Adipose tissue (tissue), 3 donors: ENCODE results near the gene MAGI2. TPM values are rescaled to one million over a fixed set of nuclear protein-coding genes. Genes with fewer than 3 reads are reported as not detected.
"Not testable (repeated sequence)": the region's sequence is repeated elsewhere in the genome, so short reads cannot be mapped to it uniquely, and the experiment has no call there.

Source experiments
- H3K27ac ChIP-seq: one replicate; pipeline ENCODE4 v1.5.1; 2013; ENCODE audit warnings: low read depth, low read length
- WGBS, 3 donors: extraction: QIAGEN DNeasy Blood & Tissue Kit; methylation state at CpG; one replicate each; pipeline ENCODE4 v1.1.7; 2013; 5-methylcytosine and 5-hydroxymethylcytosine counted together
- polyA plus RNA-seq, 3 donors: library from polyadenylated mRNA; stranded (reverse); fragments of 200-250 nt; gene quantifications; one replicate each; pipeline ENCODE4 v1.2.3, GENCODE V29; 2013
- donor health status: healthy with polysubstance abuse.
- donor health status: Bipolar disorder and iron deficiency.
- donor health status: healthy.

Gene MAGI2
- polyA plus RNA-seq, 3 donors, result 0.81 to 3.2 (median 2.2) TPM

DNA sequence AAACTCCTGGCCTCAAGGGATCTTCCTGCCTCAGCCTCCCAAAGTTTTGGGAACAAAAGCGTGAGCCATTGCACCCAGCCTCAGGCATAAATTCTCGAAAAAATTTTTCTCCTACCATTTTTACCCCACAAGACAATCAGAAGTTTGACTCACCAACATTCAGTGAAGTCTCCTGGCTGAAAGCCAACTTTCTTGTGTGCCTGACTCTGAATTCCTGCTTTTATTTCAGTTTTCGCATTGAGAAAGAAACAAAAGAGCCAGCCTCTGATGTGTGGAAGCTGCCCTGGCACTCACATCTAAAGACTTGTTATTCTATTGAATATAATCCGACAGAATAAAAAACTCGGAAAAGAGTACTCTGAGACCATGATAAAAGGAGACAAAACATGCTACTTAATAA is 402.9 kb downstream of the MAGI2 start:
- 76 to 82% (median 81%) methylated on average over 5 of the region's 5 CpGs for WGBS, 3 donors
- no peak overlapping the region for H3K27ac ChIP-seq

DNA sequence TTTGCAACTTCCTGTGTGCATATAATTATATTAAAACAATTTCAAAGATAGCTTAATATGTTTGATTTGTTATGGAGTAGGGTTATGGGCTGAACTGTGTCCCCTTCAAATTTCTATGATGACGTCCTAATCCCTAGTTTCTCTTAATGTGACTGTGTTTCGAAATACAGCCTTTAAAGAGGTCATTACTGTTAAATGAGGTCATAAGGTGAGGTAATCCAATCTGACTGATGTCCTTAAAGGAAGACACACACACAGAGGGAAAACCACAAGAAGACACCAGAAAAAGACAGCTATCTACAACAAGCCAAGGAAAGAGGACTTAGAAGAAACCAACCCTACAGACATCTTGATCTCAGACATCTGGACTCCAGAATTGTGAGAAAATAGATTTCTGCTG is 407.4 kb downstream of the MAGI2 start:
- WGBS, 3 donors, result 68 to 81% (median 68%) methylated on average over 2 of the region's 2 CpGs
- no peak overlapping the region for H3K27ac ChIP-seq

DNA sequence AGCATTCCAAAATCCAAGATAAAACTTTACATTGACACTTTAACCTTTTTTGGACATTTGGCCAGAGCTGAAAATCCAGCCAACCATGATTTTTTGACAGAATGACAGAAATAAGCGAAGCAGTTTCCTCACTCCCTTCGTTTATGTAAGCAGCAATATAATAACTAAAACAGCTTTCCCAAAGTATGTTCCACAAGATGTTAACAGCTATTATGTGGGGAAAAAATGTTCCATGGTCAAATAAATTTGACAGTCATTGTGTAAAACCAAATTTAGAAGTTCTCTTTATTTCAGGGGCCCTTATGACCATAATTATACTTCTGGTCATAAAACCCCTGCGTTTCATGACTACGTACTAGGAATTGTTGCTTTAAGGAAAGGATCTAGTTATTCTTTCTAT is 416.5 kb downstream of the MAGI2 start:
- WGBS, 3 donors, result 79 to 85% (median 83%) methylated on average over 4 of the region's 4 CpGs
- H3K27ac ChIP-seq, result no peak overlapping the region

DNA sequence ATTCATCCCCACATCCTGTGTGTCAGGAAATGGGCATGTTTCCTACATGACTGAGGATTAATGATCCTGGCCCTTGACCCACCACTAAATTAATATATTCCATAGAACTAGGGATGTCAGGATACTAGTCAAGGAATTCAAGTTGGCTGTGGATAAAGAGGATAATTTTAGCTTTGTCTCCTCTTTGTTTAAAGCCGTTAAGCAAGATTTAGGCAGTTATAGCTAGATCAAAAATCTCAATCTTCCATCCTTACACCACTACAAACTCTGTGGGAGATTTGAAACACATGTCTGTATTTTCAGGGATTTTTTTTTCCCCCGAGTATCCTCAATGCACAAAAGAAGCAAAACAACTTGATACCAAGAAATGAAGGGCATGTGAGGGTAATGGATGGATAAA is 417.1 kb downstream of the MAGI2 start:
- WGBS, 3 donors, result 55 to 58% (median 58%) methylated on average over 2 of the region's 2 CpGs
- H3K27ac ChIP-seq, result no peak overlapping the region

DNA sequence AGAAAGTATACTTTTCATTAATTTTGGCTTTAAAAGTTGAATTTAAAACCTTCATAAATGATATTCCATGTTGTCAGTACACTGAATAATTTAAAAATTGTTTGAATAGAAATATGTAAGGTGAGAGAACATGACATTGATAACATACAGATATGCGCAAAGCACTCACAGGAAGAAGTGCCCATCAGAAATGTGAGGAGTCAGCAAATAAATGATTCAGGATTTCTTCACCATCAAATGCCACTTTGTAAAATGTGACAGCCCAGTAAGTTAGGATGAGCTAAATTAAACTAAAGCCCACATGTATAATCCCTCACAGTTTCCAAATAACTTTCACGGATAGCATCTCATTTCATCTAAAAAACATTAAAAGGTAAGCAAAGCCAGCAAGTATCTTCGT is 417.6 kb downstream of the MAGI2 start:
- no peak overlapping the region for H3K27ac ChIP-seq
- WGBS, 3 donors, result 77 to 83% (median 79%) methylated on average over 3 of the region's 3 CpGs

DNA sequence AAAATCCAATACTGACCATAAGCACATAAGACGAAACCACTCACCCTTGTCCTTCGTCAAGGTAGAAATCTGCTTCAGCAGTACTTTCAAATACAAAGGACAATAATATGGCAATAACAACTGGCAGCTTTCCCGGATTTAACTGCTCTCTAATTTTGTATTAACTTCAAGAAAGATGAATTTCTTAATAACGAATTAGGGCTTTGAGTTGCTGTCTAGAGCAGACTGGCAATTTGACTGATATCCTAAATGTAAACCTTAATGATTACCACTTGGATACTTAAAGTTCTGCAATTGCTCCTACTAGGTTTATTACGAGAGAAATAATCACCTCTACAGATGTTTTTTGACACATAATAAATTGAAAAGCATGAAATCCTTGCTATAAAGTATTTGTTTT is 418.7 kb downstream of the MAGI2 start:
- H3K27ac ChIP-seq, result no peak overlapping the region
- 41 to 77% (median 74%) methylated on average over 5 of the region's 5 CpGs for WGBS, 3 donors

DNA sequence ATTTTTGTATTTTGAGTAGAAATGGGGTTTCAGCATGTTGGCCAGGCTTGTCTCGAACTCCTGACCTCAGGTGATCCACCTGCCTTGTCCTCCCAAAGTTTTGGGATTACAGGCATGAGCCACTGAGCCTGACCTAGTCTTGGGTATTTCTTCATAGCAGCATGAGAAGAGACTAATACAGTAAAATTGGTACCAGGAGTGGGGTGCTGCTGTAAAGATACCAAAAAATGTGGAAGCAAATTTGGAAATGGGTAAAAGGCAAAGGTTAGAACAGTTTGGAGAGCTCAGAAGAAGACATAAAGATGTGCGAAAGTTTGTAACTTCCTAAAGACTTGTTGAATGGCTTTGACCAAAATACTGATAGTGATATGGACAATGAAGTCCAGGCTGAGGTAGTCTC is 433.8 kb downstream of the MAGI2 start:
- 78 to 82% (median 79%) methylated on average over 2 of the region's 2 CpGs for WGBS, 3 donors
- not testable (repeated sequence) for H3K27ac ChIP-seq

DNA sequence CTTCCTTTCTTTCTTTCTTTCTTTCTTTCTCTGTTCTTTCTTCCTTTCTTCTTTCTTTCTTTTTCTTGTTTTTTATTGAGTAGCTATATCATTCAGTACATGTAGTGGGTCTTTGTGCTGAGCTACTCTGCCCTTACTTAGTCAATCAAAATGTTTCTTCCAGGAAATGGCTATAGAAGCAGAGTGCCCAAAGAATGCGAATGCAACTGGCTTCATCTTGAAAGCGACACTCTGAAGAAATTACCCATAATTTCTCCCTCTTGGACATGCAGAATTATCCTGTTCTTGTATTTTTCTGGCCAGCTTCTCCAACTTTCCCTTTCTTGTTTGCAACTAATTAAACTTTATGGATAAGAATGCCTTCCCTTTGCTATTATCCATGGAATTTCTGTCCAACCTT is 441.5 kb downstream of the MAGI2 start:
- H3K27ac ChIP-seq, result no peak overlapping the region
- WGBS, 3 donors, result 80 to 87% (median 81%) methylated on average over 2 of the region's 2 CpGs

DNA sequence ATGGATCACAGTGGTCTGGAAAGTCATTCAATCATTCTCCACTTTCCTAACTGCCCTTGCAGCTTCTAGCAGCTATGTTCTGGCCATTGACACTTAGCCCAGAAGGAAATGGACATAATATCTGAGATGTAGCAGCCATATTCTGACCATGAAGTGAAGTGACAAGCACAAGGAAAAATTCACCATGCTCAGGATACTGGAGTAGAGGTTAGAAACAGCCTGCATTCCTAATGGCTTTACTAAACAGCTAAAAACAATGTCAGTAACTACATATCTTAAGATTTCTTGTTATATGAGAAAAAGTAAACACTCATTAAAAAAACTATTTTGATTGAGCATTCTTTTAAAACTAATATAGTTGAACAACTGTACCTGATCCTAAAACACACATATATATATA is 443.8 kb downstream of the MAGI2 start:
- no peak overlapping the region for H3K27ac ChIP-seq

DNA sequence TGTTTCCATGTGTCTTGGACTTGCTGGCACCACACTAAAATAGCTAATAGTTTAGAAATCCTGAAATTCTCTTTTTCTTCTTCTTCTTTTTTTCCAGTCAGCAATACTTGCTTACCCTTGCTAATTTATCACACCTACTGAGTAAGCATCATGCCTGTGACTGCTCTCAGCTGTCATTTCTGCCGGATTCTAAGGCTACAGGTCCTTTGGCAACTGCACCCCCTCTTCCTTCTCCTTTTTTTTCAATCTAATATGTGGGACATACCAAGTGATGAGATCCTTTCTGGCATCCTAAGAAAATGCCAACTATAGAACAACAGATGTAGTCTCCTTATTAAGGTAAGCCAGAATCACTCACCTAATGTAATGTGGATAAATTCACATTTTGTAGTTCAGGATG is 444.7 kb downstream of the MAGI2 start:
- WGBS, 3 donors, result 29 to 56% (median 53%) methylated on average over 1 of the region's 1 CpG
- no peak overlapping the region for H3K27ac ChIP-seq

DNA sequence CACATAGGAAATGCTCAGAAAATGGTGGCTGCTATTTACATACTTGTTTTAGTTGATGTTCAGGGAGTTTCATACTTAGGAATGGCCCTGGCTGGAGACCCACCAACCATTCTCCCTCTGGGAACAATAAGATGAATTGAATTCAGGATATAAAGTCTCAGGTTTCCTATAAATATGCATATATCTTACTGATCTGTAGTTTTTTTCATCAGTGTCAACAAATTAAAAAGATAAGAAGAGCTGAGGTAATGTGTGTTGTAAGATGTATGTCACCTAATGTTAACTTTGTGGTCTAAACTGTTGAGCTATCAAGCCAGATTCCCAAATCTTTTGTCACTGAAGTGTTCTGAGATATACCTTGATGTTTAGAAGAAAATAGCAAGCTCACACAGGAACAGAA is 457.5 kb downstream of the MAGI2 start:
- no peak overlapping the region for H3K27ac ChIP-seq

DNA sequence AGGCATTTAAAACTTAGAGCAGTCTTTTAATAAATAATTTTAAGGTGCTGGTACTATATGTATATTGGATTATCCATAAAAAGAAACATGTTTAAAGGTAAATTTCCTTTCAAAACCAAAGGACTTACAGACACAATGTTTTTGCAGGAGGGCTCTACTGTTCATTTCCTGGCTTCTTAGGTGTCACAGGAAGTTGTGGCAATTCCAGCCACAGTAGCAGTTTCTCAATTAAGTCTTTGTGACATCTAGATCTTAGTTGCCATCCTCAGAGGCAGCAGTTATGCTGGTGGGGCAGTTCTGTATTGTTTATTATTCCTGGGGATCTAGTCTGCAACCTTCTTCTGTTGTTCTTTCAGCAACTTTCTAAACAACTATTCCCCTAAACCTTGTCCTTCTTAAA is 460.1 kb downstream of the MAGI2 start:
- no peak overlapping the region for H3K27ac ChIP-seq

DNA sequence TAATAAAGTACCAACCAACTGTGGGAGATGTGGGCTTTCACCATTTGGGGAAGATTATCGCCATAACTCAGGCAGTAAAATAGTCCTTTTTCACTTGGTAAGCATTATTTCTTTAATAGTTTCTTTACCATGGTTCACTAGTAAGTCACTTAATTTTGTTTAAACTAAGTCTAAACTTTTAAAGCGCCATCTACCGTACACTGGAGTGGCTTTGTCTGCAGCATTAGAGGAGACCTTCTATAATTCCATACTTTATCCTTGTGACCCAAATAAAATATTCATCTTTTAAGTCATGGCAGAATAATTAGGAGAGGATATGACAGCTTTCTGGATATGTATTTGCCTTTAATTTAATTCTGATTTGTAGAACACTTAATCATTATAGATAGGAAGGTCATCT is 468.0 kb downstream of the MAGI2 start:
- 69 to 78% (median 77%) methylated on average over 3 of the region's 3 CpGs for WGBS, 3 donors

DNA sequence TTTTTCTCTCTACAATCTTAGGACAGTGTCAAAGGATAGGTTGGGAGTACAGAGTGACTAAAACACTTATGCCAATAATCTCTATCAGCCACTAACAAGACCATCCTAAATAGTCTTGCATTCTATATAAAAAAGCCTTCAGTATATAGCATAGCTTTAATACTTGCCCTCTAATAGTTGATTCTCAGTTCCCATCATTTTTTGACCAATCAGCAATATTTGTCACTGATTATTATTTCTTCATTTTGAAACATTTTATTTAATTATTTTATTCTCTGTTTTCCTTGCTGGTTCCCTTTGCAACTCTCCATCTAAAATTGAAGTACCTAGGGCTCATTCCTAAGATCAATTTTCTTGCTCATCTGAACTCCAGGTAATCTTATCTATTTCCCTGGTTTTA is 470.0 kb downstream of the MAGI2 start:
- H3K27ac ChIP-seq, result no peak overlapping the region

More for the DNA sequence above, 468.0 kb downstream of the MAGI2 start:
- H3K27ac ChIP-seq, result no peak overlapping the region

DNA sequence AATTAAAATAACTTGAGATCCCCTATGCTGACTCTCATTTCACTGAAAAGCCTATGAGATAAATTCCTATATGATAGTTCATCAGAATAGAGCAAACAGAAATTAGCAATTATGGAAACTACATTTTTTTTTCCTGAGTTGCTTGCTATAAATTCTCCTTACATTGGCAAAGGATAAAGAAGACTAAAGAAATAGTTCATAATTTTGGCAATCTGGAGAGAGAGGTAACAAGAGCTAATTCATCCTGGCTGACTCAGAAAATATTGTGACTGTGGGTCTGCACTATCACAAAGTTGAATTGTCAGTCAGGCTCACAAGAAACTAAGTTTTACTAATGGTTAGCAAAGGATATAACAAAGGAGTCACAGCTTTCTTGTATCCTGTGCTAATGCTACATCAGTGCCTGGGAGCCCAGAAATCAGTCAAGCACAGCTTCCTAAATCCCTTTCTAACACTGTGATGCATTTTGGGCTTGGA is 483.0 kb downstream of the MAGI2 start:
- no peak overlapping the region for H3K27ac ChIP-seq

DNA sequence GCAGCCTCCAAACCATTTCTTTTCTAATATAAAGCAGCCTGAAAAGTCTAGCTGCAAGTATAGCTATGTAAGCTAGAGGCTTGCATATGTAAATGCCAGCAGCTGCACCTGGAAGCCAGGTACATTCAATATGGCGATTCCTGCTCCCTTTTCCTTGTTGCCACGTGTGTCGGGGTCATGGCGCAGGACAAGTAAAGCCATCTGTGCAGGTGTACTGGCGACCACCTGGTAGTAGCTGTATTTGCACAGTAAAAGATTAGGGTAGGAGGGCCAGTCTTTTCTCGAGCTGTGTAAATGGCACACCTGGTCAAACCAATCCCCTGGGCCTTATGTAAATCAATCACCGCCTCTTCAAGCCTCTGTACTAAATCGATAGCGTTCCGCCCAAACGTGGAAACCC is 484.5 kb downstream of the MAGI2 start:
- 82 to 89% (median 89%) methylated on average over 11 of the region's 11 CpGs for WGBS, 3 donors
- no peak overlapping the region for H3K27ac ChIP-seq

DNA sequence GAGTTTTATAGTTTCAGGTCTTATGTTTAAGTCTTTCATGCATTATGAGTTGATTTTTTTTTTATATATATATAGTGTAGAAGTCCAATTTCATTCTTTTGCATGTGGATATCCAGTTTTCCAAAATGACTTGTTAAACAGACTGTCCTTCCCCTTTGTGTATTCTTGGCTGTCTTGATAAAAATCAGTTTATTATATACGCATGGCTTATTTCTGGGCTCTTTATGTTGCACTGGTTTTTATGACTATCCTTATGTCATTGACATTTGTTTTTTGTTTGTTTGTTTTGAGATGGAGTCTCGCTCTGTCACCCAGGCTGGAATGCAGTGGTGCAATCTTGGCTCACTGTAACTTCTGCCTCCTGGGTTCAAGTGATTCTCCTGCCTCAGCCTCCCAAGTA is 485.9 kb downstream of the MAGI2 start:
- not testable (repeated sequence) for H3K27ac ChIP-seq
- WGBS, 3 donors, result 74 to 92% (median 90%) methylated on average over 2 of the region's 2 CpGs

DNA sequence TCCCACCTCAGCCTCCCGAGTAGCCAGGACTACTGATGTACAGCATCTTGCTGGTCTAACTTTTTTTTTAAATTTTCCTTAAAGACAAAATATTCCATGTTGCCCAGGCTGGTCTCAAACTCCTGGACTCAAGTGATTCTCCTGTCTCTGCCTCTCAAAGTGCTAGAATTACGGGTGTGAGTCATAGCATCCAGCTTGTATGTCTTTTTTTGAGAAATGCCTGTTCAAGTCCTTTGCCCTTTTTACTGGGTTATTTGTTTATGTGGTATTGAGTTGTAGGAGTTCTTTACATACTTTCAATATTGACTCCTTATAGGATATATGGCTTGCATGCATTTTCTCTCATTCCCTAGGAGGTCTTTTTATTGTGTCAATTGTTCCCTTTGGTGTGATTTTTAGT is 486.4 kb downstream of the MAGI2 start:
- no peak overlapping the region for H3K27ac ChIP-seq
- 84 to 90% (median 86%) methylated on average over 2 of the region's 2 CpGs for WGBS, 3 donors

DNA sequence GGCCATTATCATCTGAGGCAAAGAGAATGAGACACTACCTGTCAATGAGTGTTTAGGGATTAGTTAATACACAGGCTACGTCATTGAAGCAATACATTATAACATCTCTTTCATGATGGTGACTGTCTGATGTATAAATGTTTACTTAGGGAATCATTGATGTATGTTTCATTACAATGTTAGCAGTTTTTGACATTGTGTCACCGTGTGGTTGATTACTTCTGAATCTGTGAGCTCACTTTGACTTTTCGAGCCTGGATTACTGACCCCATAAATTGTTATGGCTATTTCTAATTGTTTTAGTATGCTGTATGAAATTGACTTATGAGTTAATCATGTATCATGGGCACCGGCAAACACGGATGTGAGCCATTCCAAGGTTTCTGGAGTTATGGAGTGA is 494.0 kb downstream of the MAGI2 start:
- WGBS, 3 donors, result 70 to 92% (median 88%) methylated on average over 5 of the region's 5 CpGs
- H3K27ac ChIP-seq, result no peak overlapping the region

DNA sequence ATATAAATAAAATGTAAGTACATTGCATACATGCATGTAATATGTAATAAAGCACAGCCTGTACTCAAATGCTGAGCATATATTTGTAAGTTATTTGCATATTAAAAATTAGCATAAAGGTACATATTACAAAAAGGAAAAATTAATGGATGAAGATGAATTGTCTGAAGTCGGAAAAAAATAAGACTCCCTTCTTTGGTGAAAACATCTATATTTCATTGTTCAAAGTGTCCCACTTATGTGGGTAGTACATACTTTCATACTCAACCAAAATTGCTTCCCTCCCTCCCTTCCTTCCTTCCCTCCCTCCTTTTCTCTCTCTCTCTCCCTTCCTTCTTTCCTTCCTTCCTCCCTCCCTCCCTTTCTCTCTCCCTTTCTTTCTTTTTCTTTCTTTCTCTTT is 498.1 kb downstream of the MAGI2 start:
- no peak overlapping the region for H3K27ac ChIP-seq
- WGBS, 3 donors, result 90 to 100% (median 96%) methylated on average over 1 of the region's 1 CpG

DNA sequence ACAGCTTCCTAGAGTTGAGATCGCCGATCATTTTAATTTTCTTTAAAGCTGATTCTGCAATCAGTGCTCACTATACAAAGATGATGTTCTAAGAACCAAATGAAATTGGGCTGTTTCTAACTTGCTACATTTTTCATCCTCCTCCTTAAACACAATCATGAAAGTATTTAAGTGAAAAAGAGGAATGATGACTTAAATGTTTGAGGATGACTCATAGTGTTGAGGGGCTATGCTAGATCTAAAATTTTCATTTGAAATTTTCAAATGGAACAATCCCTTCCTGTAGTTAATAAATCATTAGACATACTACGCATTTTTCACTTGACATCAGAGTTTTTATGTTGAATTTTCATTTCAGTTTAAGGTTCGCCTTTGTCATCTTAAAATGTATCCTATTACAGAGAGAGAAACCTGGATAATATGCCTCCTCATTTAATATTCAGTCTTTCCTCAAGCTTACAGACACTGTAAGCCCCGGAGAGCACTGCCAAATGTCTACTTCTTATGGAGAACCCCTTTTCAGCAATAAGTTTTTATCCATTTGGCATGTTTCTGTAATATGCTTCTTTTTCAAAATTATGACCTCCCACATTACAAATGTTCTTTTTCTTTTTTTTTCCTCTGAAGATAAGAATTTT is 499.6 kb downstream of the MAGI2 start:
- no peak overlapping the region for H3K27ac ChIP-seq
- 57 to 79% (median 57%) methylated on average over 5 of the region's 5 CpGs for WGBS, 3 donors
